ENCODE results near the gene RPTOR.

DNA sequence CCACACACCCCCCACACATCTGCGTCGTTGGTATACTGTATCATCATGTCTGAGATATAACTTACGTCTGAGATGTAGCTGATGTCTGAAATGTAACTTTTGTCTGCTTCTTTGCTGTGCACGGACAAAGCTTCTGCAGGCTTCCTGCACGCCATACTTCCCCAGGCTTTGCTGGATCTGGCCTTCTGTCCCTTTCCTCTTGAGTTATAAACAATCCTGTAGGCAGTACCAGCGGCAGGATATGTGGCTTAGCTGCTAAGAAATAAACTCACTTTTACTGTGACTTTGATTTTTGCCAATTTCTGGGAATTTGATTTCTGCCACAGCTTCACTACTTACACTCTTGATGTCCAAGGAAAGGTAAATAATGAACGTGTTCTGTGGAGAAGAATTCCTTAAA is 184.4 kb downstream of the RPTOR start:
- TF ChIP-seq GATA3 (IDR thresholded peaks at IDR 0.05; ENCODE audit: low read depth, low read length): no peak
- TF ChIP-seq GATA2 (IDR thresholded peaks at IDR 0.05; ENCODE audit: low read depth, low read length): no peak
